SK-N-SH (cell line): ENCODE measurements around the gene TASP1. TPM values are rescaled to one million over a fixed set of nuclear protein-coding genes. Genes with fewer than 3 reads are reported as not detected.
A peak's percentile ranks its signal among the peaks of the same experiment; 100 is the strongest.

Experiments
- CTCF ChIA-PET: fragments of 300-600, 350-600 bp; formaldehyde crosslinking; extraction: SDS; loops from one replicate; lab custom pipeline; 2021; lab: Yijun Ruan, JAX
- POLR2A ChIA-PET: fragments of 350-600 bp; sonication (Branson Sonifier 250); formaldehyde crosslinking; extraction: SDS; loops from one replicate; lab custom pipeline; 2020; ENCODE audit warnings: antibody characterized with exemption, inconsistent platforms; lab: Yijun Ruan, JAX
- DNase-seq: peaks from one replicate; pipeline ENCODE4 v3.0.0; 2012
- H2AFZ ChIP-seq: fragments of 200-600 bp; sonication (generic); 2 replicates; pipeline ENCODE4 v1.8.1; 2016; ENCODE audit warnings: antibody characterized with exemption, mild to moderate bottlenecking, low read depth
- H3F3A ChIP-seq: fragments of 200-600 bp; sonication (generic); replicated peaks from 2 replicates; pipeline ENCODE3; 2016; ENCODE audit warnings: antibody characterized with exemption, mild to moderate bottlenecking; ENCODE audit not compliant: insufficient read depth
- H3K27ac ChIP-seq, 2 experiments: fragments of 200-500 bp in 1 of 2; fragments of 200-600 bp in 1 of 2; sonication (Bioruptor generic) in 1 of 2; sonication (generic), shearing (Covaris generic) in 1 of 2; 2 replicates each; pipeline versions ENCODE4 v1.5.1 to v1.6.1; 2014 to 2016; ENCODE audit warnings: low read depth in 2 of 2, inconsistent platforms in 1 of 2, low read length in 1 of 2, mild to moderate bottlenecking in 1 of 2, mixed read lengths in 1 of 2
- H3K27me3 ChIP-seq: fragments of 200-600 bp; sonication (generic), shearing (Covaris generic); 2 replicates; pipeline ENCODE4 v1.6.1; 2016; ENCODE audit warnings: mixed run types; ENCODE audit not compliant: insufficient read depth
- H3K36me3 ChIP-seq, 2 experiments: fragments of 200-500 bp in 1 of 2; fragments of 200-600 bp in 1 of 2; sonication (Bioruptor generic) in 1 of 2; sonication (generic) in 1 of 2; replicated peaks in 1 of 2; 2 replicates each; pipeline versions ENCODE3 to v1.5.1; 2014 to 2016; ENCODE audit warnings: low read length in 1 of 2, mild to moderate bottlenecking in 1 of 2; ENCODE audit not compliant: insufficient read depth in 2 of 2, control insufficient read depth in 1 of 2
- H3K4me1 ChIP-seq, 2 experiments: fragments of 200-500 bp in 1 of 2; fragments of 200-600 bp in 1 of 2; sonication (Bioruptor generic) in 1 of 2; sonication (generic), shearing (Covaris generic) in 1 of 2; 2 replicates each; pipeline versions ENCODE4 v1.5.1 to v1.6.1; 2014 to 2016; ENCODE audit warnings: low read depth in 1 of 2, low read length in 1 of 2, mixed run types in 1 of 2; ENCODE audit not compliant: insufficient read depth in 2 of 2, control insufficient read depth in 1 of 2
- H3K4me2 ChIP-seq: fragments of 200-600 bp; sonication (generic), shearing (Covaris generic); 2 replicates; pipeline ENCODE4 v1.6.1; 2017; ENCODE audit warnings: mixed run types
- H3K4me3 ChIP-seq, 2 experiments: fragments of 200-500 bp in 1 of 2; fragments of 200-600 bp in 1 of 2; sonication (Bioruptor generic) in 1 of 2; sonication (generic), shearing (Covaris generic) in 1 of 2; 2 replicates each; pipeline versions ENCODE4 v1.5.1 to v1.8.1; 2014 to 2016; ENCODE audit warnings: low read depth in 2 of 2, inconsistent platforms in 1 of 2, low read length in 1 of 2, mild to moderate bottlenecking in 1 of 2, mixed read lengths in 1 of 2, moderate library complexity in 1 of 2
- H3K79me2 ChIP-seq: fragments of 200-600 bp; sonication (generic); 2 replicates; pipeline ENCODE4 v1.8.1; 2017; ENCODE audit warnings: mild to moderate bottlenecking; ENCODE audit not compliant: insufficient read depth
- H3K9ac ChIP-seq: fragments of 200-600 bp; sonication (generic); 2 replicates; pipeline ENCODE4 v1.6.1; 2017; ENCODE audit warnings: mixed run types
- H3K9me2 ChIP-seq: fragments of 200-600 bp; sonication (generic); 2 replicates; pipeline ENCODE4 v1.6.1; 2017; ENCODE audit warnings: mixed run types
- H3K9me3 ChIP-seq: fragments of 200-600 bp; sonication (generic); 2 replicates; pipeline ENCODE4 v1.6.1; 2017; ENCODE audit warnings: mixed run types, mild to moderate bottlenecking, moderate library complexity
- H4K20me1 ChIP-seq: fragments of 200-600 bp; sonication (generic); 2 replicates; pipeline ENCODE4 v1.6.1; 2017; ENCODE audit warnings: mild to moderate bottlenecking, mixed run types; ENCODE audit not compliant: insufficient read depth
- ELF1 ChIP-seq: IDR thresholded peaks from 2 replicates; pipeline ENCODE4 v1.4.0; 2012
- EP300 ChIP-seq, 2 experiments: IDR thresholded peaks; 2 replicates each; pipeline versions ENCODE4 v1.4.0 to v1.6.1; 2012; ENCODE audit warnings: borderline replicate concordance in 1 of 2, low read depth in 1 of 2, low read length in 1 of 2
- FOSL2 ChIP-seq: IDR thresholded peaks from 2 replicates; pipeline ENCODE4 v1.4.0; 2012; ENCODE audit warnings: low read depth, mild to moderate bottlenecking, moderate library complexity, borderline replicate concordance
- FOXJ3 ChIP-seq: sonication (generic); formaldehyde crosslinking; IDR thresholded peaks from 2 replicates; pipeline ENCODE4 v1.5.1; 2020; ENCODE audit warnings: mild to moderate bottlenecking, missing genetic modification reagents
- FOXM1 ChIP-seq: IDR thresholded peaks from 2 replicates; pipeline ENCODE4 v1.4.0; 2012; ENCODE audit warnings: low read depth, mild to moderate bottlenecking
- GABPA ChIP-seq: IDR thresholded peaks from 2 replicates; pipeline ENCODE4 v1.4.0; 2012; ENCODE audit warnings: low read depth, mild to moderate bottlenecking
- MEF2A ChIP-seq: IDR thresholded peaks from 2 replicates; pipeline ENCODE4 v1.4.0; 2012; ENCODE audit warnings: low read depth, borderline replicate concordance
- NFIC ChIP-seq: IDR thresholded peaks from 2 replicates; pipeline ENCODE4 v1.4.0; 2012; ENCODE audit warnings: borderline replicate concordance
- NRF1 ChIP-seq: IDR thresholded peaks from 2 replicates; pipeline ENCODE4 v1.6.1; 2012; ENCODE audit warnings: low read depth, mild to moderate bottlenecking, low read length
- RAD21 ChIP-seq: IDR thresholded peaks from 2 replicates; pipeline ENCODE4 v1.6.1; 2012; ENCODE audit warnings: mild to moderate bottlenecking, low read length
- RCOR1 ChIP-seq: fragments of 150-350 bp; IDR thresholded peaks from 2 replicates; pipeline ENCODE4 v1.6.1; 2017; ENCODE audit warnings: antibody characterized with exemption, low read length
- RXRA ChIP-seq: IDR thresholded peaks from 2 replicates; pipeline ENCODE4 v1.4.0; 2012; ENCODE audit warnings: low read depth, mild to moderate bottlenecking, borderline replicate concordance
- SMC3 ChIP-seq: IDR thresholded peaks from 2 replicates; pipeline ENCODE4 v1.6.1; 2012; ENCODE audit warnings: low read depth, low read length, improper control_type of control experiment
- TAF1 ChIP-seq: IDR thresholded peaks from 2 replicates; pipeline ENCODE4 v1.6.1; 2012; ENCODE audit warnings: low read depth, mild to moderate bottlenecking, low read length, moderate library complexity, borderline replicate concordance
- TCF12 ChIP-seq: IDR thresholded peaks from 2 replicates; pipeline ENCODE4 v1.4.0; 2012
- TEAD4 ChIP-seq: IDR thresholded peaks from 2 replicates; pipeline ENCODE4 v1.4.0; 2012; ENCODE audit warnings: mild to moderate bottlenecking, borderline replicate concordance; ENCODE audit not compliant: insufficient read depth
- YY1 ChIP-seq: IDR thresholded peaks from 2 replicates; pipeline ENCODE4 v1.4.0; 2012; ENCODE audit warnings: low read depth, mild to moderate bottlenecking
- WGBS: methylation state at CpG from one replicate; pipeline ENCODE4 v1.1.6; 2017; ENCODE audit warnings: low lambda C conversion rate; 5-methylcytosine and 5-hydroxymethylcytosine counted together
- polyA plus RNA-seq, 3 experiments: library from polyadenylated mRNA; depleted of rRNA; stranded (reverse); fragments of >200 nt; gene quantifications; 2 replicates each; pipeline ENCODE4 v1.2.3, GENCODE V29; 2012
- TF ChIP-seq, protein P1 (sequence below): fragments of 200-600 bp; sonication (generic); IDR thresholded peaks from 2 replicates; pipeline ENCODE4 v1.6.1; 2017; ENCODE audit warnings: antibody characterized with exemption, mild to moderate bottlenecking, moderate library complexity
- TF ChIP-seq, protein P2 (sequence below): IDR thresholded peaks from 2 replicates; pipeline ENCODE4 v1.4.0; 2012; ENCODE audit warnings: low read depth

Gene TASP1
- polyA plus RNA-seq, 1 of the 3 experiments (the other 2 are of a cell fraction) = 5.9 TPM

DNA sequence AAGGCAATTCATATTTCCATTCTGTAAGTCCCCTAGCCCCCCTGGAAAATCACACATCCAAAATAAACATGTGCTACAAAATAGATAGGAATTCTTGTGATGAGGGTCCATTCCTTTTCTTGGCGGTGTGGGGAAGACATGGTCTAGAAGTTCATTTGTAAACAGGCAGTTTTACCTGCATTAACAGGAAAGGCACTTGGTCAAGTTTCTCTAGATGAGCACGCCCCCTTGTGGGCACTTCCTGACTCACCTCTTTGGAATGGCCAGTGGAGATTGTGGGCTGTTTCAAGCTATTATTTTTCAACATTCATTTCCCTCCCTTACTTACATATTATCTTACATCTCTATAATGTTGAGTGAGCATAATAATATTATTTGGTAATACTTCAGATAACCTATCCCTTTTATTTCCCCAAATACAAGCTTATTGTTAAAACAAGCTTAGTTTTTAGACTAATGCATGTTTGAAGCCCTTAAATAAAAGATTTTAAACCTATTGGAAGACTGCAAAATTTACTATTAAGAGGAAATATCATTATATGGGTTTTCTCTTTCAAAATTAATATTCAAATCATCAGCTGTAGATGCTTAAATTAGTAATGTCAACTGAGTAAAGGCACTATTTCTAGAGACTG is 92.1 kb downstream of the TASP1 start:
- POLR2A ChIA-PET = no interaction called here

DNA sequence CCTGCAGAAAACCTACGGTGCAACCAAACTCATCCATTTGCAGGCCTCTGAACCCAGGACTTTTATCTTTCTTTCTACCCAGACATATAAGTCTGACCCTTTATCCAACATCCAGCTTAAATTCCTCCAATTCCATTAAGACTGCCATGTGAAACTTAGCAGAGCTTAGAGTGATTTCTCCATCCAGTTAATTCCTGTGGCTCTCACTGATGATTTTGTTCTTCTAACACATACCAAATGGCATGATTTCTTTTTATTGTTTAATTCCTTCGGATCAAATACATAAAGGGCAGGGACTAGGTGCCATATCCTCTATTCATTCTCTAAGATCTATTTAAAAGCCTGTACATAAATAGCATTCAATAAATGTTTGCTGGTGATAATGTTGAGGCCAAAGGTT is 92.9 kb downstream of the TASP1 start:
- CTCF ChIA-PET = interaction anchor here (0.6 to 4.6 kb wide), 60 partner anchors 8 to 622 kb away, joined by 3 to 54 read pairs (median 5); partner anchors contain the start of genes ESF1, NDUFAF5 and TASP1
- TF ChIP-seq YY1 = no peak
- no peak for TF ChIP-seq FOXJ3 (CRISPR knock-in tag)
- no peak for TF ChIP-seq MEF2A
- no peak for TF ChIP-seq TEAD4
- no peak for TF ChIP-seq RCOR1
- no peak for TF ChIP-seq FOXM1
- TF ChIP-seq NFIC = no peak
- TF ChIP-seq, protein P1, sequence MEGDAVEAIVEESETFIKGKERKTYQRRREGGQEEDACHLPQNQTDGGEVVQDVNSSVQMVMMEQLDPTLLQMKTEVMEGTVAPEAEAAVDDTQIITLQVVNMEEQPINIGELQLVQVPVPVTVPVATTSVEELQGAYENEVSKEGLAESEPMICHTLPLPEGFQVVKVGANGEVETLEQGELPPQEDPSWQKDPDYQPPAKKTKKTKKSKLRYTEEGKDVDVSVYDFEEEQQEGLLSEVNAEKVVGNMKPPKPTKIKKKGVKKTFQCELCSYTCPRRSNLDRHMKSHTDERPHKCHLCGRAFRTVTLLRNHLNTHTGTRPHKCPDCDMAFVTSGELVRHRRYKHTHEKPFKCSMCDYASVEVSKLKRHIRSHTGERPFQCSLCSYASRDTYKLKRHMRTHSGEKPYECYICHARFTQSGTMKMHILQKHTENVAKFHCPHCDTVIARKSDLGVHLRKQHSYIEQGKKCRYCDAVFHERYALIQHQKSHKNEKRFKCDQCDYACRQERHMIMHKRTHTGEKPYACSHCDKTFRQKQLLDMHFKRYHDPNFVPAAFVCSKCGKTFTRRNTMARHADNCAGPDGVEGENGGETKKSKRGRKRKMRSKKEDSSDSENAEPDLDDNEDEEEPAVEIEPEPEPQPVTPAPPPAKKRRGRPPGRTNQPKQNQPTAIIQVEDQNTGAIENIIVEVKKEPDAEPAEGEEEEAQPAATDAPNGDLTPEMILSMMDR = no peak
- no peak for TF ChIP-seq TCF12
- TF ChIP-seq, protein P2, sequence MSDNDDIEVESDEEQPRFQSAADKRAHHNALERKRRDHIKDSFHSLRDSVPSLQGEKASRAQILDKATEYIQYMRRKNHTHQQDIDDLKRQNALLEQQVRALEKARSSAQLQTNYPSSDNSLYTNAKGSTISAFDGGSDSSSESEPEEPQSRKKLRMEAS = no peak
- no peak for TF ChIP-seq GABPA
- TF ChIP-seq EP300 (IDR thresholded peaks at IDR 0.05; ENCODE audit: borderline replicate concordance in 1 of 2, low read depth in 1 of 2, low read length in 1 of 2) = no peak
- TF ChIP-seq SMC3 = no peak
- no peak for TF ChIP-seq TAF1
- no peak for TF ChIP-seq RXRA
- no peak for TF ChIP-seq NRF1
- no peaks in the 10 kb centered on the region for H3K27me3 ChIP-seq
- H3F3A ChIP-seq = no peaks in the 10 kb centered on the region
- no peaks in the 10 kb centered on the region for H3K4me1 ChIP-seq
- WGBS = 72% methylated on average over 2 of the region's 2 CpGs
- no peak for DNase-seq
- H3K27ac ChIP-seq = no peak overlapping the region
- no peak overlapping the region for H3K9ac ChIP-seq
- H3K4me3 ChIP-seq = no peak overlapping the region
- no peaks in the 10 kb centered on the region for H3K79me2 ChIP-seq
- POLR2A ChIA-PET = no interaction called here
- peaks cover 0 to 2% of the 10 kb centered on the region in 2 experiments for H3K36me3 ChIP-seq
- H2AFZ ChIP-seq = no peak overlapping the region
- no peaks in the 10 kb centered on the region for H3K9me2 ChIP-seq
- no peaks in the 10 kb centered on the region for H3K9me3 ChIP-seq
- H3K4me2 ChIP-seq = no peak overlapping the region
- no peaks in the 10 kb centered on the region for H4K20me1 ChIP-seq

More for the DNA sequence above, 92.1 kb downstream of the TASP1 start:
- peaks cover 0 to 7% of the 10 kb centered on the region in 2 experiments for H3K36me3 ChIP-seq
- H2AFZ ChIP-seq = no peak overlapping the region
- TF ChIP-seq, protein P1 = peak; percentile 92
- TF ChIP-seq FOSL2 (peak; percentile 22; the same call in 1 of the 2 replicates), RAD21 (peak; percentile 86), SMC3 (peak; percentile 78), ELF1 (no peak)
- TF ChIP-seq, all 33 proteins: peak for 4
- Histone ChIP-seq H3K79me2 (no peaks in the 10 kb centered on the region), H3K9me2 (no peaks in the 10 kb centered on the region), H3K4me2 (no peak overlapping the region), H4K20me1 (no peaks in the 10 kb centered on the region), H3K4me1 (no peaks in the 10 kb centered on the region), H3K27me3 (no peaks in the 10 kb centered on the region), H3K4me3 (peak overlapping the region in 1 of 2 experiments; percentile 9; a peak in 1 of 4 replicates), H3K9me3 (no peaks in the 10 kb centered on the region), H3F3A (no peaks in the 10 kb centered on the region), H3K27ac (no peak overlapping the region), H3K9ac (no peak overlapping the region)
- 4% methylated on average over 2 of the region's 2 CpGs for WGBS
- CTCF ChIA-PET = interaction anchor here (0.6 to 4.6 kb wide), 73 partner anchors 9 to 622 kb away, joined by 3 to 54 read pairs (median 4); partner anchors contain the start of genes ESF1 and NDUFAF5
- peak; percentile 33 for DNase-seq
